ENCODE data around the gene TMEM151B. TPM values are rescaled to one million over a fixed set of nuclear protein-coding genes. Genes with fewer than 3 reads are reported as not detected.

TMEM151B gene
- total RNA-seq, 4 donors from 2014 or later, result 0.27 to 0.69 TPM; not detected in 2

- no peaks in the 10 kb centered on the region for H3K4me1 ChIP-seq
- WGBS, 2 donors (ENCODE audit: low coverage in 1 of 2), result 89% methylated on average over 5 of the region's 12 CpGs; no CpG with 5 or more reads in 1 of the 2 donors
- TF ChIP-seq, protein P1, sequence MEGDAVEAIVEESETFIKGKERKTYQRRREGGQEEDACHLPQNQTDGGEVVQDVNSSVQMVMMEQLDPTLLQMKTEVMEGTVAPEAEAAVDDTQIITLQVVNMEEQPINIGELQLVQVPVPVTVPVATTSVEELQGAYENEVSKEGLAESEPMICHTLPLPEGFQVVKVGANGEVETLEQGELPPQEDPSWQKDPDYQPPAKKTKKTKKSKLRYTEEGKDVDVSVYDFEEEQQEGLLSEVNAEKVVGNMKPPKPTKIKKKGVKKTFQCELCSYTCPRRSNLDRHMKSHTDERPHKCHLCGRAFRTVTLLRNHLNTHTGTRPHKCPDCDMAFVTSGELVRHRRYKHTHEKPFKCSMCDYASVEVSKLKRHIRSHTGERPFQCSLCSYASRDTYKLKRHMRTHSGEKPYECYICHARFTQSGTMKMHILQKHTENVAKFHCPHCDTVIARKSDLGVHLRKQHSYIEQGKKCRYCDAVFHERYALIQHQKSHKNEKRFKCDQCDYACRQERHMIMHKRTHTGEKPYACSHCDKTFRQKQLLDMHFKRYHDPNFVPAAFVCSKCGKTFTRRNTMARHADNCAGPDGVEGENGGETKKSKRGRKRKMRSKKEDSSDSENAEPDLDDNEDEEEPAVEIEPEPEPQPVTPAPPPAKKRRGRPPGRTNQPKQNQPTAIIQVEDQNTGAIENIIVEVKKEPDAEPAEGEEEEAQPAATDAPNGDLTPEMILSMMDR (IDR thresholded peaks at IDR 0.05), result no peak
- TF ChIP-seq POLR2A (IDR thresholded peaks at IDR 0.05), result no peak
- no peak for TF ChIP-seq EP300 (IDR thresholded peaks at IDR 0.05)
- TF ChIP-seq POLR2AphosphoS5 (IDR thresholded peaks at IDR 0.05), result no peak
- H3K27me3 ChIP-seq, result peaks cover 83% of the 10 kb centered on the region
- no peak overlapping the region for H3K4me3 ChIP-seq
- no peaks in the 10 kb centered on the region for H3K9me3 ChIP-seq
- H3K36me3 ChIP-seq, result no peaks in the 10 kb centered on the region
- no peak for ATAC-seq
- H3K27ac ChIP-seq, result no peak overlapping the region
These were observed 16.0 kb downstream of the TMEM151B start for GRCh38 chr6:44286285-44286565.

DNA sequence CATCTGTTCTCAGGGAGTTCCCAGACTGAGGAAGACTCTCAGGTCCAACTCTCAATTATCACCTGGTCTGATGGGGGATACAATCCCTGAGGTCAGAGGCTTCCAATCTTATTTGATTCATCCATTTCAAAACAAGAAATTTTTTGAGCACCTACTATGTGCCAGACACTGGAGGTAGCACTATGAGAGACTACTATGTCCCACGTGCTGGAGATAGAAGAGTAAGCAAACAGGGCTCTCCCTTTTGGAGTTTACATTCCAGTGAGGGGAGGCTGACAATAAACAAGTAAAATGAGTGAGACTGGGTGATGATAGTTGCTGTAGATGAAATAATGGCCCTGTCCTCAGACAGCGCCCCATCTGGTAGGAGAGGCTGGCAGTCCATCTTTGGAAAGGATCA lies 16.5 kb downstream of the TMEM151B start:
- TF ChIP-seq, protein P1 (IDR thresholded peaks at IDR 0.05), result no peak
- TF ChIP-seq POLR2AphosphoS5 (IDR thresholded peaks at IDR 0.05), result no peak
- TF ChIP-seq POLR2A (IDR thresholded peaks at IDR 0.05), result no peak
- TF ChIP-seq EP300 (IDR thresholded peaks at IDR 0.05), result no peak
- peaks cover 89% of the 10 kb centered on the region for H3K27me3 ChIP-seq
- 40 to 50% methylated on average over 1 to 2 of the region's 2 CpGs for WGBS, 2 donors (ENCODE audit: low coverage in 1 of 2)

GRCh38 chr6:44289726-44290260 lies 19.5 kb downstream of the TMEM151B start:
- 62 to 65% methylated on average over 2 to 4 of the region's 7 CpGs for WGBS, 2 donors (ENCODE audit: low coverage in 1 of 2)

More for the DNA sequence above, 16.5 kb downstream of the TMEM151B start:
- H3K36me3 ChIP-seq, result no peaks in the 10 kb centered on the region
- ATAC-seq, result no peak
- no peak overlapping the region for H3K27ac ChIP-seq
- H3K4me1 ChIP-seq, result no peaks in the 10 kb centered on the region
- no peaks in the 10 kb centered on the region for H3K9me3 ChIP-seq
- no peak overlapping the region for H3K4me3 ChIP-seq

DNA sequence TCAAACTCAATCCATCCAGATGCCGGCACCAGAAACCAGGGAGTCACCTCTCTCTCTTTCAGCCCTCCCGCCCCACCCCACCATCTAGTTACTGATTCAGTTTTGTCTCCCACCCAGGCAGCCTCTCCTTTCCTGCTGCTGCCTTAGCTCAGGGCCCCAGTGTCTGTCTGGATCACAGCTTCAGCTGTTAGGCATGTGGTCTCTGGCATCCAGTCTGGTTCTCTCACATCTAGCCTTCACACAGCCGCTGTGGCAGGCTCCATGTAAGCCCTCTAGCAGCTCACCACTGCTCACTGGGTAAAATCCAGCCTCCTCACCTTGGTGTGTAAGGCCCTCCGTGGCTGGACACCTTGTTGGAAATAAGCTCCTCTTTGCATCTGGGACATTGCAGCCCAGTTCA lies 21.6 kb downstream of the TMEM151B start:
- WGBS, 2 donors (ENCODE audit: low coverage in 1 of 2), result 38% methylated on average over 2 of the region's 4 CpGs; no CpG with 5 or more reads in 1 of the 2 donors
- ATAC-seq, result no peak

More at GRCh38 chr6:44289726-44290260, 19.5 kb downstream of the TMEM151B start:
- Histone ChIP-seq H3K4me3 (no peak overlapping the region), H3K27me3 (peaks cover 100% of the 10 kb centered on the region), H3K4me1 (no peaks in the 10 kb centered on the region), H3K9me3 (no peaks in the 10 kb centered on the region), H3K36me3 (no peaks in the 10 kb centered on the region), H3K27ac (no peak overlapping the region)
- no peak for ATAC-seq
- TF ChIP-seq EP300 (IDR thresholded peaks at IDR 0.05) (no peak), POLR2AphosphoS5 (IDR thresholded peaks at IDR 0.05) (no peak), POLR2A (IDR thresholded peaks at IDR 0.05) (no peak)
- TF ChIP-seq, protein P1 (IDR thresholded peaks at IDR 0.05), result no peak

More for the DNA sequence above, 21.6 kb downstream of the TMEM151B start:
- no peak for TF ChIP-seq EP300 (IDR thresholded peaks at IDR 0.05)
- no peak for TF ChIP-seq POLR2AphosphoS5 (IDR thresholded peaks at IDR 0.05)
- no peak for TF ChIP-seq POLR2A (IDR thresholded peaks at IDR 0.05)
- TF ChIP-seq, protein P1 (IDR thresholded peaks at IDR 0.05), result no peak
- no peak overlapping the region for H3K27ac ChIP-seq
- H3K9me3 ChIP-seq, result no peaks in the 10 kb centered on the region
- H3K4me1 ChIP-seq, result peaks cover 0 to 2% (median 0%) of the 10 kb centered on the region in 3 donors
- no peaks in the 10 kb centered on the region for H3K36me3 ChIP-seq
- peaks cover 100% of the 10 kb centered on the region for H3K27me3 ChIP-seq
- no peak overlapping the region for H3K4me3 ChIP-seq
